Upper lobe of left lung (tissue), 6 donors: Measurements from ENCODE around the gene SELENOT. TPM values are rescaled to one million over a fixed set of nuclear protein-coding genes. Genes with fewer than 3 reads are reported as not detected.

Experiments used
- ATAC-seq, 2 donors: fragments of 200-7000 bp; cut with Tn5 transposase; one replicate each; pipeline ENCODE4 v1.9.1; 2022; ENCODE audit warnings: mild to moderate bottlenecking in 2 of 2, moderate library complexity in 2 of 2; ENCODE audit not compliant: low FRiP score in 2 of 2
- DNase-seq, 2 donors: peaks; one replicate each; pipeline ENCODE4 v3.0.0-alpha.2; 2019 to 2020
- H3K27ac ChIP-seq, 4 donors: fragments of 200-600 bp; sonication (generic); one replicate each; pipeline ENCODE4 v1.5.1; 2016 to 2019
- H3K27me3 ChIP-seq, 4 donors: fragments of 200-600 bp; sonication (generic); one replicate each; pipeline ENCODE4 v1.5.1; 2017 to 2019
- H3K36me3 ChIP-seq, 4 donors: fragments of 200-600 bp; sonication (generic); one replicate each; pipeline ENCODE4 v1.5.1; 2016 to 2019
- H3K4me1 ChIP-seq, 4 donors: fragments of 200-600 bp; sonication (generic); one replicate each; pipeline ENCODE4 v1.5.1; 2018 to 2019
- H3K4me3 ChIP-seq, 4 donors: fragments of 200-600 bp; sonication (generic); one replicate each; pipeline ENCODE4 v1.5.1; 2017 to 2019; ENCODE audit warnings: mild to moderate bottlenecking in 2 of 4, moderate library complexity in 1 of 4
- H3K9me3 ChIP-seq, 4 donors: fragments of 200-600 bp; sonication (generic); one replicate each; pipeline ENCODE4 v1.5.1; 2018 to 2019
- EP300 ChIP-seq, 4 donors: sonication (generic); formaldehyde crosslinking; IDR thresholded peaks; one replicate each; pipeline ENCODE4 v1.5.1; 2017; ENCODE audit warnings: antibody characterized with exemption in 4 of 4, control low read depth in 2 of 4
- POLR2A ChIP-seq, 4 donors: fragments of 450-650 bp; IDR thresholded peaks; one replicate each; pipeline ENCODE4 v1.5.1; 2016 to 2017; ENCODE audit warnings: antibody characterized with exemption in 4 of 4, mild to moderate bottlenecking in 2 of 4
- POLR2AphosphoS5 ChIP-seq, 2 donors: sonication (generic); formaldehyde crosslinking; IDR thresholded peaks; one replicate each; pipeline ENCODE4 v1.5.1; 2017; ENCODE audit warnings: antibody characterized with exemption in 2 of 2
- WGBS, 2 donors: methylation state at CpG; one replicate each; pipeline ENCODE4 v1.1.5; 2017 to 2018; 5-methylcytosine and 5-hydroxymethylcytosine counted together
- total RNA-seq, 6 donors: library from RNA; depleted of rRNA in 4 of 6; stranded (reverse); fragments of >200 nt in 4 of 6; gene quantifications; one replicate each; pipeline versions ENCODE4 v1.1.0 to v1.2.1, GENCODE V29; 2016 to 2021
- TF ChIP-seq, protein P1 (sequence below), 6 experiments: fragments of 450-650 bp in 4 of 6; fragments of 200-600 bp in 2 of 6; sonication (generic) in 2 of 6; IDR thresholded peaks; one replicate each; pipeline ENCODE4 v1.5.1; 2016 to 2019; ENCODE audit warnings: antibody characterized with exemption in 6 of 6
- donor health status: DM: no; HTN: no; CAD: no; lungs with moderate emphysema.
- donor health status: DM: no; HTN: yes; CAD: no; lungs with severe emphysema.

The SELENOT gene
- total RNA-seq, 6 donors from 2014 or later, result 9.4 to 120 (median 90.2) TPM

- ATAC-seq (no peak), DNase-seq (no peak)
- H3K4me3 ChIP-seq, result no peak overlapping the region
- TF ChIP-seq EP300 (IDR thresholded peaks at IDR 0.05), result no peak
- TF ChIP-seq POLR2A (IDR thresholded peaks at IDR 0.05), result no peak
- no peak for TF ChIP-seq POLR2AphosphoS5 (IDR thresholded peaks at IDR 0.05)
- TF ChIP-seq, protein P1, sequence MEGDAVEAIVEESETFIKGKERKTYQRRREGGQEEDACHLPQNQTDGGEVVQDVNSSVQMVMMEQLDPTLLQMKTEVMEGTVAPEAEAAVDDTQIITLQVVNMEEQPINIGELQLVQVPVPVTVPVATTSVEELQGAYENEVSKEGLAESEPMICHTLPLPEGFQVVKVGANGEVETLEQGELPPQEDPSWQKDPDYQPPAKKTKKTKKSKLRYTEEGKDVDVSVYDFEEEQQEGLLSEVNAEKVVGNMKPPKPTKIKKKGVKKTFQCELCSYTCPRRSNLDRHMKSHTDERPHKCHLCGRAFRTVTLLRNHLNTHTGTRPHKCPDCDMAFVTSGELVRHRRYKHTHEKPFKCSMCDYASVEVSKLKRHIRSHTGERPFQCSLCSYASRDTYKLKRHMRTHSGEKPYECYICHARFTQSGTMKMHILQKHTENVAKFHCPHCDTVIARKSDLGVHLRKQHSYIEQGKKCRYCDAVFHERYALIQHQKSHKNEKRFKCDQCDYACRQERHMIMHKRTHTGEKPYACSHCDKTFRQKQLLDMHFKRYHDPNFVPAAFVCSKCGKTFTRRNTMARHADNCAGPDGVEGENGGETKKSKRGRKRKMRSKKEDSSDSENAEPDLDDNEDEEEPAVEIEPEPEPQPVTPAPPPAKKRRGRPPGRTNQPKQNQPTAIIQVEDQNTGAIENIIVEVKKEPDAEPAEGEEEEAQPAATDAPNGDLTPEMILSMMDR (IDR thresholded peaks at IDR 0.05), result no peak
- H3K27me3 ChIP-seq, result no peaks in the 10 kb centered on the region
- no peaks in the 10 kb centered on the region for H3K9me3 ChIP-seq
- 76 to 99% methylated on average over 2 of the region's 2 CpGs for WGBS, 2 donors
- H3K27ac ChIP-seq, result no peak overlapping the region
- H3K36me3 ChIP-seq, result peaks cover 3 to 72% (median 16%) of the 10 kb centered on the region in 4 donors
- H3K4me1 ChIP-seq, result peaks cover 0 to 4% (median 0%) of the 10 kb centered on the region in 4 donors
These were observed 38.9 kb upstream of the SELENOT start for GRCh38 chr3:150564243-150564642.

GRCh38 chr3:150567328-150567727 is 35.8 kb upstream of the SELENOT start:
- TF ChIP-seq POLR2AphosphoS5 (IDR thresholded peaks at IDR 0.05) (no peak), EP300 (IDR thresholded peaks at IDR 0.05) (no peak), POLR2A (IDR thresholded peaks at IDR 0.05) (no peak)
- TF ChIP-seq, protein P1 (IDR thresholded peaks at IDR 0.05), result no peak
- WGBS, 2 donors, result 97 to 100% methylated on average over 1 of the region's 1 CpG
- no peak for ATAC-seq

GRCh38 chr3:150577855-150578254 is 25.3 kb upstream of the SELENOT start:
- Histone ChIP-seq H3K4me3 (no peak overlapping the region), H3K27ac (no peak overlapping the region), H3K9me3 (no peaks in the 10 kb centered on the region), H3K27me3 (no peaks in the 10 kb centered on the region), H3K36me3 (peaks cover 4 to 91% (median 37%) of the 10 kb centered on the region in 4 donors), H3K4me1 (no peaks in the 10 kb centered on the region)
- no peak for ATAC-seq
- TF ChIP-seq EP300 (IDR thresholded peaks at IDR 0.05) (no peak), POLR2A (IDR thresholded peaks at IDR 0.05) (no peak), POLR2AphosphoS5 (IDR thresholded peaks at IDR 0.05) (no peak)
- TF ChIP-seq, protein P1 (IDR thresholded peaks at IDR 0.05), result no peak
- 71 to 76% methylated on average over 1 of the region's 1 CpG for WGBS, 2 donors
- no peak for DNase-seq

More at GRCh38 chr3:150567328-150567727, 35.8 kb upstream of the SELENOT start:
- Histone ChIP-seq H3K9me3 (no peaks in the 10 kb centered on the region), H3K27me3 (no peaks in the 10 kb centered on the region), H3K27ac (no peak overlapping the region), H3K4me3 (no peak overlapping the region), H3K4me1 (no peaks in the 10 kb centered on the region), H3K36me3 (peaks cover 3 to 97% (median 31%) of the 10 kb centered on the region in 4 donors)
- no peak for DNase-seq

- DNase-seq (no peak), ATAC-seq (no peak)
- Histone ChIP-seq H3K9me3 (no peaks in the 10 kb centered on the region), H3K27me3 (no peaks in the 10 kb centered on the region), H3K4me1 (no peaks in the 10 kb centered on the region), H3K27ac (no peak overlapping the region), H3K36me3 (peaks cover 7 to 92% (median 38%) of the 10 kb centered on the region in 4 donors), H3K4me3 (no peak overlapping the region)
- TF ChIP-seq POLR2A (IDR thresholded peaks at IDR 0.05) (no peak), EP300 (IDR thresholded peaks at IDR 0.05) (no peak), POLR2AphosphoS5 (IDR thresholded peaks at IDR 0.05) (no peak)
- TF ChIP-seq, protein P1 (IDR thresholded peaks at IDR 0.05), result no peak
These were observed 21.9 kb upstream of the SELENOT start for GRCh38 chr3:150581174-150581573.

DNA sequence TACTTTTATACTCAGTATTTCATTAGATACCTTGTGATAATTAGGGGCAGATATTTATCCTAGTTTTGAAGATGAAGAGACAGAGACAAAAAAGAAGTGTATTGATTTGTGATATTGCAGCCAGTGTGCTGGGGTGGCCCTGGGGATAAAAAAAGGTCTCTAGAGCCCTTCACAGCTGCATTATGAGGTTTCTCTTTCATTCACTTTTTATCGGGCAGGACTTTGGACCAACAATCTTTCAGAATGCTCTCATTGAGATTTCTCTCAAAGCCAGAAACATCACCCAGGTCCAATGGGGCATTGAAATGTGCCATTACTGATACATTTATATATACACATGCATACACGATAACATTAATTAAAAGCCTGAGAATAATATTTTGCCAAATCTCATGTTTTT is 20.5 kb upstream of the SELENOT start:
- Histone ChIP-seq H3K36me3 (peaks cover 7 to 78% (median 30%) of the 10 kb centered on the region in 4 donors), H3K27me3 (no peaks in the 10 kb centered on the region), H3K27ac (no peak overlapping the region), H3K4me1 (peaks cover 0 to under 1% (median 0%) of the 10 kb centered on the region in 4 donors), H3K9me3 (no peaks in the 10 kb centered on the region), H3K4me3 (no peak overlapping the region)
- DNase-seq, result no peak
- TF ChIP-seq EP300 (IDR thresholded peaks at IDR 0.05) (no peak), POLR2A (IDR thresholded peaks at IDR 0.05) (no peak), POLR2AphosphoS5 (IDR thresholded peaks at IDR 0.05) (no peak)
- TF ChIP-seq, protein P1 (IDR thresholded peaks at IDR 0.05), result no peak
- ATAC-seq, result no peak
- 82 to 91% methylated on average over 2 of the region's 2 CpGs for WGBS, 2 donors
